Muscle of back (tissue), 11 donors: ENCODE measurements around the gene DPH1. TPM values are rescaled to one million over a fixed set of nuclear protein-coding genes. Genes with fewer than 3 reads are reported as not detected.

ENCODE experiments used
- DNase-seq, 3 donors: peaks; one replicate each; pipeline versions ENCODE4 v3.0.0 to v3.0.0-alpha.2; 2013
- polyA plus RNA-seq, 10 donors: library from polyadenylated mRNA; unstranded; fragments of 120-200 nt; gene quantifications; one replicate each; pipeline ENCODE4 v1.2.1, GENCODE V29; 2013; ENCODE audit not compliant: insufficient read length in 10 of 10

DPH1 gene
- polyA plus RNA-seq, 10 donors = 22.8 to 38.8 (median 26.5) TPM

DNA sequence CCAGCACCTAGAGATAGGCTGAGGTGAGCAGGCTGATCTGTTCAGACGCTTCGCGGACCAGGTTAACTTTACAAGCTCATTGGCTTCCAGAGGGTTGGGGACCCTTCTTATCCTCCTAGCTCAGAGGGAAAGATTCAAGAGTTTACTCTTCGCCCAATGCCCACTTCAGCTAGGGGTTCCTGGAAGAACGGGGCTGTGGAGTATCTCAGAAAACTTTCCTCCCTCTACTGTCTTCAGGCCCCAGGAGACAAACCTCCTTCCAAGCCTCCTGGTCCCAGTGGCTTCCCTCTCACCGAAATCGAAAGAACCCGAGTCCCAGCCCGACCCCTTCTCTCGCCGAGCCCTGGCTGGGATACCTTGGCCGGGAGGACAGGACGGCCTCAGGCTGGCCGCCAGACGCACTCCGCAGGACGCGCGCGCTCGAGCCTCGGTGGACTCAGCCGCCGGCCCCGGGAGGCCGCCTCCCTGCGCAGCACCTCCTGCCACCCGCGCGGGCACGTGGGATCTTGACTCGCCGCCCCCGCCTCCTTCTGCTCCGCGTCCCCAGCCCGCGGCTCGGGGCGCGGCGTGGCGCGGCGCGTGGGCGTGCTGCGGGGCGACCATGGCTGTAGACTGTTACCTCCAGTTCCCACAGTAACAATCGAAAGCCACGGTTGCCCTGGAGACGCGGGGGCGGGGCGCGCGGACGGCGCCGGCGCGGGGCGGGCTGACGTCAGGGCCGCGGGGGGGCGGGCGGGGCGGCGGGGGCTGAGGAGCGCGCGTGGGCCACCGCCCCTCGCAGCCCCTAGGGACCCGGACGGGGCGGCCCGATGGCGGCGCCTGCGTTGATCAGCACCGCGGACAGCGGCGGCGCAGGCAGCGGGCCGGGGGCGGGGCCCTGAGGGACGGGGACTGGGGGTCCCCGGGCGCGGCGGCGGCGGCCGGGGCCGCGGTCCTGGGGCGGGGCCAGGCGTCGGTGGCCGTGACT, 19.7 kb downstream of the DPH1 start:
- DNase-seq = peak in 2 of 3 donors; percentile 90 to 94

DNA sequence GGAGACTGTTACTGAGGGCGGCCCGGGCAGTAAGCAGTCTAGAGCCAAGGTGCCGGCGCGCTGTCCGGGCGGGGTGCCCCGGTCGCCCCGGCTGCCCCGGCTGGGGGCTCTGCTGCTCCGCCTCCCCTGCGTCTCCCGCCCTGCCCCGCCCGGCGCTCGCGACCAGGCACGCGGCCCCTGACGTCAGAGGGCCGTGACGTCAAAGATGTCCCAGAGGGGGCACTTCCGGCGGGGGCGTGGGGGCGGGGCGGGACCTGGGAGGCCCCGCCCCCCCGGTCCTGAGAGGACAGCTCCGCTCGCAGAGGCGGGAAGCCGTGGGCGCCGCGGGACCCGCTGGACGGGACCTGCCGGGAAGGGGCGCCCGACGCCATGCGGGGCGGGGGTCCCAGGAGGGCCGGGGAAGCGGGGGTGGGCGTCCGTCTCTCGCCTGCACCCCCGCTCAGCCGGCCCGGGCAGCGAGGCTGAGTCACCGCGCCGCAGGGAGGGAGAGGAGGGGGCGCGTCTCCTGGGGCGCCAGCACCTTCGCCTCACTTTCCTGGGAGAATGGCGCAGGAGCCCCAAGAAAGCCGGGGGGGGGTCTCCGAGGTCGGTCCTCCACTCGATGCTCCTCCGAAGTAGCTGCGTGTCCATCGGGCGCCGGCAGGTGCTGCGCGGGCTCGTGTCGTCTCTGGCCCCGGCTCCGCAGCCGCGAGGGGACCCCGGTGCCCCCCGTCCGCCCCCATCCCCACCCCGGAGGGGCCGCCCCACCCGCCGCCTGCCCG, 20.5 kb downstream of the DPH1 start:
- DNase-seq = peak in 1 of 3 donors; percentile 80

DNA sequence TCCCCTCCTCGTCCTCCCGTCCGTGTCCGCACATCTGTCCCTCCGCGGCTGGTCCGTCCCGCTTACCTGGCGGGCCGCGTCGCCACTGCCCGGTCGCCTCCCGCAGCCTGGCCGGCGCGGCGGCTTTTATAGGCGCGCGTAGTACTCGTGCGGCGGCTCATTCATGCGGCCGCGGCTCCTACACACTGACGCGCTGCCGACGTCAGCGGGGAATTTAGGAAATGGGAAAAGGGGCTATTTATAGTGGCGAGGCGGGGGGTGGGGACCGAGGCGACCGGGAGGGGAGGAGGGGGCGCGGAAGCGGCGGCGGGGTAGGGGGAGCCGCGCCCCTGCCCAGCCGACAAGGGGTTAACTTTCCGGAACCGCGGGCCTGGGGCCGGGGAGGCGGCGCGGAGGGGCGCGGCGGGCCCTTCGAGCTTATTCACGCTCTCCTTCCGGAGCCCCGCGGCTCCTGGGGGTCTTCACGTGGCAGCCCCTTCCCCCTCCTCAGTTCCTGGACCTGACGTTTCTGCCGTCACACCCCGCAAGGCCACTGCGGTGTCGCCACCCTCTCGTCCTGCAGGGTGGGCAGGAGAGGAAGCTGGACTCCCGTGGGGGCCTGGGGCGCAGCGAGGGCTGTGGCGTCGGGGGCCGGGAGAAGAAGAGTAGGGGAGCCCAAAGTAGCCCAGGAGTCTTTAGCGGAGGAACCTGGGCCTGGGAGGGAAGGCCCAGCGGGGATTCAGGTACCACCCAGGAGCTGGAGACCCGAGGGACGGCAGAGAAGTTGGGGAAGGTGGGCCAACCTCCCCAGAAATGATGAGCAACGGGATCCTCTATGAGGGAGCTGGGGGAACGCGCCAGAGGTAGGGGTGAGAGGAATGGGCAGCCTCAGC, 21.3 kb downstream of the DPH1 start:
- DNase-seq = peak in 1 of 3 donors; percentile 69

DNA sequence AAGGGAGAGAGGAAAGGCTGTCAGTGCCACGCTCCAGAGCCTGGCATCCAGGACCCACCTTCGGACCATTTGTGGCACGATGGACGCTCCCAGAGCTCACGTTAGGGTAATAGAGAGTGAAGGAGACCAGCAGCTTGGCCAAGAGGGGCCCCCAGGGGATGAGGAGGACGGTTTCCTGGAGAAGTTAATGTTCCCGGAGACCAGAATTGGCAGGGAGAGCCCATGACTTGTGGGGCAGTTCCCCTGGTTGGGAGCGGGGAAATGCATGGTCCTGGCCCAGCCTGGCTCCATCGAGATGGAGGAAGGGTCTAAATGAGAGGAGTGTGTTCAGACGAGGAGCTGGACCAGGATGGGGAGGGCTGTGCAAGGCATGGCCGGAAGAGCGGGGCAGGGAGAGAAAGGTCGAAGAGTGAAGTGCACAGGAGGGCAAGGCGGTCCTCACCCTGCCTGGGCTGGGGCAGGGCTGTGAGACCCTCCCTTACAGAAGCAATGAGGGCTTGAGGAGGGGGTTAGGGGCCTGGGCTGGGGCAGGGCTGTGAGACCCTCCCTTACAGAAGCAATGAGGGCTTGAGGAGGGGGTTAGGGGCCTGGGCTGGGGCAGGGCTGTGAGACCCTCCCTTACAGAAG, 22.1 kb downstream of the DPH1 start:
- peak in 1 of 3 donors; percentile 61 for DNase-seq

DNA sequence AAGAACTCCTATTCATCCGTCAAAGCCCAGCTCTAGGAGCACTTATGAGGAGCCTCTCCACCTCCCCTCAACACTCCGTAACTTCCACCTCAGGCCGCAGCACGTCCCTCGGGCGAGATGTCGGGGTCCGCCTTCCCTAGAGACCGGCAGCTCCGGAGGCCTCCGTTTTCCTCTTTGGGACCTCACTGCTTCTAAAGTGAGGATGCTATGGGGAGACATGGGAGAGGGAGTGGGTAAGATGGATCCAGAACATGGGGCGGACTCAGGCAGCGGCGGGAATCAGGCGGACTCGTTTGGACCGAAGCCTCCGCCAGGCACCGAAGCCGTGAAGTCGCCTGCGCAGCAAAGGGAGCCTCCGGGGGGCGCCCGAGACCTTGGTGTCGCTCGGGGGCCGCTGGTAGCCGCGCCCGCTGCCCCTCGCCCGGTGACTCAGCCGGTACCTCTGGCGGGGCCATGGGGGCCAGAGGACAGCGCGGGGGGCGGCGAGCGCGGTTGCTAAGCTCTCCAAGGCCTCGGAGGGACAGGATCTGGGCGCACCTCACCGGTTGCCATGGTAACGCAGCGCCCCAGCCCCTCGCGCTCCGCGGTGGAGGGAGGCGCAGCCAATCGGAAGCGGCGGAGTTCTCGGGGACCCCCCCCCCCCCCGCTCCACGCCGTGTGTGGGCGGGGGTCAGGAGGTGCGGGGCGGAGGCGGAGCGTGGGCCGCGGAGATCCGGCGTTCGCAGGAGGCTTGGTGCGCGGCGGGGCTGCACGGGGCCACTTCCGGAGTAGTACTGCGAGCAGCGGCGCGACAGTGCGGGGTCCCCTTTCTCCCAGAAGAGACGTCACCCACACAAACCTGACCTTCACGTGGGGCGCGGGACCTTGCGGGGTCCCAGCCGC, 23.7 kb downstream of the DPH1 start:
- DNase-seq = peak in 2 of 3 donors; percentile 77 to 93

DNA sequence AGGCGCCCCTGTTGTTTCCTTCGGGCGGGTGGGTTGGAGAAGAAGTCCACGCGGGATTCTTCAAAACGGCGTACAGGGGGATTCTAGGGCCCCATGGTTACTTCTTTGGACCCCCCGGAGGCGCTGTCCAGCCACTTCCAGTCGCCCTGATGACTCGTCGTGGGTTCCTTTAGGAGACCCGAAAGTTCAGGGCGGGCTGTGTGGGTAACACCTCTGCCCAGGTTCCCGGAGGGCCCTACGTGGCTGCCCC, 24.2 kb downstream of the DPH1 start:
- DNase-seq = no peak

DNA sequence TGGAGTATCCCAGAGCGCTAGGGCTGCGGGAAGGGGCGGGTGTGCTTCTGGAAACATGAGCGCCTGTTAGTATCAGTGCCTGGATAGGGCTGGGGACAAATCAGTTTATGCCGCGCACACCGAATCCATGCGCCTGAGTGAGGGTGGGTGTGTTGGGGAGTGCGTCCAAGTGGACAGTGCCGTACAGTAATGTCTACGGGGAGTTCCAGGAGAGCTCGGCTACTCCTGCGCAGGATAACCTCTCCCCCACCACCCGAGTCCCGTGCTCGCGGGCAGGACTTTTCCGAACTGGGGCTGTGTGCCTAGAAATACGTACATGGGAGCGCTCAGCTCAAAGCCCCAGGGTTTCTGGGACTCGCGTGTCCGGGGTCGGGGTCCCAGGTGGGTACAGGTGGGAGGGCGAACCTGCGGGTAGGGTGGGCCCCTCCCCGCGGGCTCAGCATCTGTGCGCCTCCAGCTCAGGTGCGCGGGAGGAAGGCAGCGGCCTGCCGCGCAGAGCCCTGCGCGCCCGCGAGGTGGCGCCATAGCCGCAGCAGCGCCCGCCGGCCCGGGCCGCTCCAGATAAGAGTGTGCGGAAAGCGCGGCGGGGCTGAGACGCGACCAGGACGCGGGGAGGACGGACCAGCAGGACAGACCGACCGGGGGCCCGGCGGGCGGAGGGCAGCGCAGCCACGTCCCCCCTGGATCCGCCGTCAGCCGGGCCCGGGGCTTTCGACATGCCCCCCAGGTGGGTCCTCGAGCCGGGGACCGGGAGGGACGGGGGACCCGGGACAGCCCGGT, 24.7 kb downstream of the DPH1 start, which contains the start of gene HIC1:
Gene HIC1, plus strand, starts transcription at position 592 of the 780 bp plus-strand sequence. CDS start 1,588 bp downstream, outside the sequence.
- DNase-seq = peak in 2 of 3 donors; percentile 89 to 95

DNA sequence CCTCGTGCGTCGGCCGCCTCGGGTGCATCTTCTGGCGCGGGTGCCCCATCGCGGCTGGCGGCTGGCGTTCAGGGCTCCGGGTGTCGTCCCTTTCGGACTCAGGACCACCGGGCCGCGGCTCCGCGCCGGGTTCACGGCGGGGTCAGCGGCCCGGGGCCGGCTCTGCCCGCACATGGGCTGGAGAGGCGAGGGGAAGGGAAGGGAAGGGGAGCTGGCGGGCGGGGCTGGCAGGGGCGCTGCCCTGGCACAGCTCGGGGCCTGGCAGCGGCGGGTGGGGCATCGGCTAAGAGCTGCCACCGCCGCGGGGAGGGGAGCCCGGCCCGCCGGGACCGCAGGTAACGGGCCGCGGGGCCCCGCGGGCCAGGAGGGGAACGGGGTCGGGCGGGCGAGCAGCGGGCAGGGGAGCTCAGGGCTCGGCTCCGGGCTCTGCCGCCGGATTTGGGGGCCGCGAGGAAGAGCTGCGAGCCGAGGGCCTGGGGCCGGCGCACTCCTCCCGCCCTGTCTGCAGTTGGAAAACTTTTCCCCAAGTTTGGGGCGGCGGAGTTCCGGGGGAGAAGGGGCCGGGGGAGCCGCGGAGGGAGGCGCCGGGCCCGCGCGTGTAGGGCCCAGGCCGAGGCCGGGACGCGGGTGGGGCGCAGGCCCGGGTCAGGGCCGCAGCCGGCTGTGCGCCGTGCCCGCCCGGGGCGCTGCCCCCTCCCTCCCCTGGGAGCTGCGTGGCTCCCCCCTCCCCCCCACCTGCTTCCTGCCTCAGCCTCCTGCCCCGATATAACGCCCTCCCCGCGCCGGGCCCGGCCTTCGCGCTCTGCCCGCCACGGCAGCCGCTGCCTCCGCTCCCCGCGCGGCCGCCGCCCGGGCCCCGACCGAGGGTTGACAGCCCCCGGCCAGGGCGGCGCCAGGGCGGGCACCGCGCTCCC, 25.6 kb downstream of the DPH1 start:
- peak in 2 of 3 donors; percentile 59 to 85 for DNase-seq

DNA sequence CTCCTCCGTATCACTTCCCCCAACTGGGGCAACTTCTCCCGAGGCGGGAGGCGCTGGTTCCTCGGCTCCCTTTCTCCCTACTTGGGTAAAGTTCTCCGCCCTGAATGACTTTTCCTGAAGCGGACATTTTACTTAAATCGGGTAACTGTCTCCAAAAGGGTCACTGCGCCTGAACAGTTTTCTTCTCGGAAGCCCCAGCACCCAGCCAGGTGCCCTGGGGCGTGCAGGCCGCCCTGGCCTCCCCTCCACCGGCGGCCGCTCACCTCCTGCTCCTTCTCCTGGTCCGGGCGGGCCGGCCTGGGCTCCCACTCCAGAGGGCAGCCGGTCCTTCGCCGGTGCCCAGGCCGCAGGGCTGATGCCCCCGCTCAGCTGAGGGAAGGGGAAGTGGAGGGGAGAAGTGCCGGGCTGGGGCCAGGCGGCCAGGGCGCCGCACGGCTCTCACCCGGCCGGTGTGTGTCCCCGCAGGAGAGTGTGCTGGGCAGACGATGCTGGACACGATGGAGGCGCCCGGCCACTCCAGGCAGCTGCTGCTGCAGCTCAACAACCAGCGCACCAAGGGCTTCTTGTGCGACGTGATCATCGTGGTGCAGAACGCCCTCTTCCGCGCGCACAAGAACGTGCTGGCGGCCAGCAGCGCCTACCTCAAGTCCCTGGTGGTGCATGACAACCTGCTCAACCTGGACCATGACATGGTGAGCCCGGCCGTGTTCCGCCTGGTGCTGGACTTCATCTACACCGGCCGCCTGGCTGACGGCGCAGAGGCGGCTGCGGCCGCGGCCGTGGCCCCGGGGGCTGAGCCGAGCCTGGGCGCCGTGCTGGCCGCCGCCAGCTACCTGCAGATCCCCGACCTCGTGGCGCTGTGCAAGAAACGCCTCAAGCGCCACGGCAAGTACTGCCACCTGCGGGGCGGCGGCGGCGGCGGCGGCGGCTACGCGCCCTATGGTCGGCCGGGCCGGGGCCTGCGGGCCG, 26.5 kb downstream of the DPH1 start:
- peak in 2 of 3 donors; percentile 53 to 87 for DNase-seq

DNA sequence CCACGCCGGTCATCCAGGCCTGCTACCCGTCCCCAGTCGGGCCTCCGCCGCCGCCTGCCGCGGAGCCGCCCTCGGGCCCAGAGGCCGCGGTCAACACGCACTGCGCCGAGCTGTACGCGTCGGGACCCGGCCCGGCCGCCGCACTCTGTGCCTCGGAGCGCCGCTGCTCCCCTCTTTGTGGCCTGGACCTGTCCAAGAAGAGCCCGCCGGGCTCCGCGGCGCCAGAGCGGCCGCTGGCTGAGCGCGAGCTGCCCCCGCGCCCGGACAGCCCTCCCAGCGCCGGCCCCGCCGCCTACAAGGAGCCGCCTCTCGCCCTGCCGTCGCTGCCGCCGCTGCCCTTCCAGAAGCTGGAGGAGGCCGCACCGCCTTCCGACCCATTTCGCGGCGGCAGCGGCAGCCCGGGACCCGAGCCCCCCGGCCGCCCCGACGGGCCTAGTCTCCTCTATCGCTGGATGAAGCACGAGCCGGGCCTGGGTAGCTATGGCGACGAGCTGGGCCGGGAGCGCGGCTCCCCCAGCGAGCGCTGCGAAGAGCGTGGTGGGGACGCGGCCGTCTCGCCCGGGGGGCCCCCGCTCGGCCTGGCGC, 27.3 kb downstream of the DPH1 start:
- peak in 2 of 3 donors; percentile 30 to 79 for DNase-seq

DNA sequence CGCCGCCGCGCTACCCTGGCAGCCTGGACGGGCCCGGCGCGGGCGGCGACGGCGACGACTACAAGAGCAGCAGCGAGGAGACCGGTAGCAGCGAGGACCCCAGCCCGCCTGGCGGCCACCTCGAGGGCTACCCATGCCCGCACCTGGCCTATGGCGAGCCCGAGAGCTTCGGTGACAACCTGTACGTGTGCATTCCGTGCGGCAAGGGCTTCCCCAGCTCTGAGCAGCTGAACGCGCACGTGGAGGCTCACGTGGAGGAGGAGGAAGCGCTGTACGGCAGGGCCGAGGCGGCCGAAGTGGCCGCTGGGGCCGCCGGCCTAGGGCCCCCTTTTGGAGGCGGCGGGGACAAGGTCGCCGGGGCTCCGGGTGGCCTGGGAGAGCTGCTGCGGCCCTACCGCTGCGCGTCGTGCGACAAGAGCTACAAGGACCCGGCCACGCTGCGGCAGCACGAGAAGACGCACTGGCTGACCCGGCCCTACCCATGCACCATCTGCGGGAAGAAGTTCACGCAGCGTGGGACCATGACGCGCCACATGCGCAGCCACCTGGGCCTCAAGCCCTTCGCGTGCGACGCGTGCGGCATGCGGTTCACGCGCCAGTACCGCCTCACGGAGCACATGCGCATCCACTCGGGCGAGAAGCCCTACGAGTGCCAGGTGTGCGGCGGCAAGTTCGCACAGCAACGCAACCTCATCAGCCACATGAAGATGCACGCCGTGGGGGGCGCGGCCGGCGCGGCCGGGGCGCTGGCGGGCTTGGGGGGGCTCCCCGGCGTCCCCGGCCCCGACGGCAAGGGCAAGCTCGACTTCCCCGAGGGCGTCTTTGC, 28.0 kb downstream of the DPH1 start:
- peak in 2 of 3 donors; percentile 44 to 81 for DNase-seq

DNA sequence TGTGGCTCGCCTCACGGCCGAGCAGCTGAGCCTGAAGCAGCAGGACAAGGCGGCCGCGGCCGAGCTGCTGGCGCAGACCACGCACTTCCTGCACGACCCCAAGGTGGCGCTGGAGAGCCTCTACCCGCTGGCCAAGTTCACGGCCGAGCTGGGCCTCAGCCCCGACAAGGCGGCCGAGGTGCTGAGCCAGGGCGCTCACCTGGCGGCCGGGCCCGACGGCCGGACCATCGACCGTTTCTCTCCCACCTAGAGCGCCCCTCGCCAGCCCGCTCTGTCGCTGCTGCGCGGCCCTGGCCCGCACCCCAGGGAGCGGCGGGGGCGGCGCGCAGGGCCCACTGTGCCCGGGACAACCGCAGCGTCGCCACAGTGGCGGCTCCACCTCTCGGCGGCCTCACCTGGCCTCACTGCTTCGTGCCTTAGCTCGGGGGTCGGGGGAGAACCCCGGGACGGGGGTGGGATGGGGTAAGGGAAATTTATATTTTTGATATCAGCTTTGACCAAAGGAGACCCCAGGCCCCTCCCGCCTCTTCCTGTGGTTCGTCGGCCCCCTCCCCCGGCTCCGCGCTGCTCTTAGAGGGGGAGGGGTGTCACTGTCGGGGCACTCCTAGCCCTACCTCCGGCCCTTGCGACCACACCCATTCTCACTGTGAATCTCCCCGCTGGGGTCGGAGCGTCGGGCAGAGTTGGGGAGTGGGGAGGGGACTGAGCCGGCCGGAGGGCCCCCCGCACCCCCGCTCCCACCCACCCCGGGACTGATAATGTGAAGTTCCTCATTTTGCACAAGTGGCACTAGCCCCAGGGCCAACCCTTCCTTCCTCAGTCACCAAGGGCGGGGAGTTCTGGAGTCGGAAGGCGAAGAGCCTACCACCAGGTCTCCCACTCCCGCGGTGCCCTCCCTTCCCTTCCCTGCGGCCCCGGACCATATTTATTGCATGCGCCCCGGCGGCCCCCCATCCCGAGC, 28.9 kb downstream of the DPH1 start:
- DNase-seq = peak in 2 of 3 donors; percentile 75 to 86

DNA sequence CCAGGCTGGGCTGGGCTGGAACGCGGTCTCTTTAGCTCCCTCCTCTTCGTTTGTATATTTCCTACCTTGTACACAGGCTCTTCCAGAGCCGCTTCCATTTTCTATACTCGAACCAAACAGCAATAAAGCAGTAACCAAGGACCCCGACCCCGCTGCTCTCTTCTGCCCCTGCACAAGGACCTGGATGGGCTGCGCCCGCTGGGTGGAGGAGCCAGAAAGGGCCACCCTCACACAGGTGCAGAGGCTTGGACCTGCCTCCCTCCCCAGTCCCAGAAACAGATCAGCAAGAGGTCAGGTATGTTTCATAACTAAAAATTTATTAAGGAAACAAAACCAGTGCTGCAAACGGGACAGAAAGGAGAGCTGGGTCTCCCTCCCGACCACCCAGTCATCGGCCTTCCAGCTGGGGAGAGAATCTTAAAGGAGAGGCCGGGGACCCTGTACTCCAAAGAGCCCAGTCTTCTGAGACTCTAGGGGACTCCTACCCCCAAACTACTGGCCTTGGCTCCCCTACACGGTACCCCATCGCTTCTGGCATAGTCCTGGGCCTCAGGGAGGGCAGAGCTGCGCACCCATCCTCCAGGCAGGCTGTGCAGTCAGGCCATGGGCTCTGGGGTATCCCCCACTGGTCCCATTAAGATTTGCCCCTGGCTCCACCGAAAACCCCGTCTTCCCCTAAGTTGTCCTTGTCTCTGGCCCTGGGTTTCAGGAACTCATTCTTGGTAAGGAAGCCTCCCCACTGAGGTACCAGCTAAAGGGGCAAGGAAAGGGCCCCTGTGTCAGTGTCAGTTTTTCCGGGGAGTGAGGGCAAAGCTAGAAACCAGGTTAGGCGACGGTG, 29.8 kb downstream of the DPH1 start:
- DNase-seq = peak in 2 of 3 donors; percentile 12 to 48

DNA sequence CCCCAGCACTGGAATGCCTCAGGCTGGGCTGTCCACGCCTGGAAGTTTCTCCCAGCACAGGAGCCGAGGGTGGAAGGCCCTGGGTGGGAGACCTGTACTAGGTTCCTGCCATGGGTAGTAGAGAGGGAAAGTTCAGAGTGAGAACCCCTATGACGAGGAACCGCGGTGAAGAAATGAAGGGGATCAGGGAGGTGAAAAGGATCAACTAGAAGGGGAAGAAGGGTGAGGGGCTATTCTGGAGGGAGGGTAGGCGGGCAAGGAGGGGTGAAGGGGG, 30.4 kb downstream of the DPH1 start:
- DNase-seq = no peak
